Astrocyte (in vitro differentiated cells and primary cell): ENCODE data around the gene NKX1-1. TPM values are rescaled to one million over a fixed set of nuclear protein-coding genes. Genes with fewer than 3 reads are reported as not detected.
"Not testable (repeated sequence)": the region's sequence is repeated elsewhere in the genome, so short reads cannot be mapped to it uniquely, and the experiment has no call there.

Source experiments
- DNase-seq: peaks from one replicate; pipeline ENCODE4 v3.0.0-alpha.2; 2010; ENCODE audit warnings: low read depth
- FAIRE-seq: peaks from 2 replicates; lab custom pipeline; 2011; peaks lifted over from hg19 to GRCh38; lab: Jason Lieb, UNC
- H2AFZ ChIP-seq: 2 replicates; pipeline ENCODE4 v1.6.0; 2012; ENCODE audit warnings: low read depth, low read length, inconsistent platforms
- H3K27ac ChIP-seq: 2 replicates; pipeline ENCODE4 v1.5.1; 2011; ENCODE audit warnings: low read depth, low read length, inconsistent platforms
- H3K27me3 ChIP-seq: 2 replicates; pipeline ENCODE4 v1.6.0; 2011; ENCODE audit warnings: low read length, inconsistent platforms; ENCODE audit not compliant: insufficient read depth
- H3K36me3 ChIP-seq: 2 replicates; pipeline ENCODE4 v1.5.1; 2011; ENCODE audit warnings: low read length, inconsistent platforms; ENCODE audit not compliant: insufficient read depth
- H3K4me1 ChIP-seq: 2 replicates; pipeline ENCODE4 v1.5.1; 2011; ENCODE audit warnings: low read length, inconsistent platforms; ENCODE audit not compliant: insufficient read depth
- H3K4me2 ChIP-seq: 2 replicates; pipeline ENCODE4 v1.6.0; 2012; ENCODE audit warnings: low read length, inconsistent platforms
- H3K4me3 ChIP-seq: 2 replicates; pipeline ENCODE4 v1.5.1; 2011; ENCODE audit warnings: low read depth, mild to moderate bottlenecking, low read length, inconsistent platforms; ENCODE audit not compliant: insufficient read depth
- H3K79me2 ChIP-seq: 2 replicates; pipeline ENCODE4 v1.6.0; 2012; ENCODE audit warnings: mild to moderate bottlenecking, low read length, inconsistent platforms; ENCODE audit not compliant: insufficient read depth
- H3K9ac ChIP-seq: 2 replicates; pipeline ENCODE4 v1.6.0; 2012; ENCODE audit warnings: mild to moderate bottlenecking, low read length, inconsistent platforms
- H3K9me3 ChIP-seq: 2 replicates; pipeline ENCODE4 v1.5.1; 2012; ENCODE audit warnings: low read depth, mild to moderate bottlenecking, low read length, inconsistent platforms; ENCODE audit not compliant: insufficient read depth
- H4K20me1 ChIP-seq: 2 replicates; pipeline ENCODE4 v1.6.0; 2012; ENCODE audit warnings: low read length, inconsistent platforms; ENCODE audit not compliant: insufficient read depth
- H3K27ac Mint-ChIP-seq: one replicate; pipeline ENCODE4 v1.8.0; 2021; ENCODE audit warnings: mild to moderate bottlenecking, mixed read lengths; ENCODE audit not compliant: unreplicated experiment
- H3K27me3 Mint-ChIP-seq: one replicate; pipeline ENCODE4 v1.8.0; 2021; ENCODE audit warnings: low read depth, mixed read lengths; ENCODE audit not compliant: unreplicated experiment
- H3K36me3 Mint-ChIP-seq: one replicate; pipeline ENCODE4 v1.8.0; 2021; ENCODE audit warnings: low read depth, mixed read lengths; ENCODE audit not compliant: unreplicated experiment
- H3K4me1 Mint-ChIP-seq: one replicate; pipeline ENCODE4 v1.8.0; 2021; ENCODE audit warnings: low read depth, mixed read lengths; ENCODE audit not compliant: unreplicated experiment
- H3K4me3 Mint-ChIP-seq: one replicate; pipeline ENCODE4 v1.8.0; 2021; ENCODE audit warnings: mild to moderate bottlenecking, moderate library complexity, mixed read lengths; ENCODE audit not compliant: unreplicated experiment
- H3K9me3 Mint-ChIP-seq: one replicate; pipeline ENCODE4 v1.8.0; 2021; ENCODE audit warnings: mild to moderate bottlenecking, mixed read lengths; ENCODE audit not compliant: unreplicated experiment
- CTCF ChIP-seq: IDR thresholded peaks from 2 replicates; pipeline ENCODE4 v1.5.1; 2011; ENCODE audit warnings: low read depth, mild to moderate bottlenecking, inconsistent platforms, low read length, moderate library complexity; ENCODE audit not compliant: insufficient read depth
- EZH2 ChIP-seq: IDR thresholded peaks from 2 replicates; pipeline ENCODE4 v1.6.1; 2012; ENCODE audit warnings: mild to moderate bottlenecking, low read length, inconsistent platforms; ENCODE audit not compliant: insufficient read depth
- total RNA-seq: library from RNA; stranded (reverse); gene quantifications from 2 replicates; pipeline ENCODE4 v1.2.1, GENCODE V29; 2021

NKX1-1 gene
- total RNA-seq, 1 donor from 2014 or later, result not detected

DNA sequence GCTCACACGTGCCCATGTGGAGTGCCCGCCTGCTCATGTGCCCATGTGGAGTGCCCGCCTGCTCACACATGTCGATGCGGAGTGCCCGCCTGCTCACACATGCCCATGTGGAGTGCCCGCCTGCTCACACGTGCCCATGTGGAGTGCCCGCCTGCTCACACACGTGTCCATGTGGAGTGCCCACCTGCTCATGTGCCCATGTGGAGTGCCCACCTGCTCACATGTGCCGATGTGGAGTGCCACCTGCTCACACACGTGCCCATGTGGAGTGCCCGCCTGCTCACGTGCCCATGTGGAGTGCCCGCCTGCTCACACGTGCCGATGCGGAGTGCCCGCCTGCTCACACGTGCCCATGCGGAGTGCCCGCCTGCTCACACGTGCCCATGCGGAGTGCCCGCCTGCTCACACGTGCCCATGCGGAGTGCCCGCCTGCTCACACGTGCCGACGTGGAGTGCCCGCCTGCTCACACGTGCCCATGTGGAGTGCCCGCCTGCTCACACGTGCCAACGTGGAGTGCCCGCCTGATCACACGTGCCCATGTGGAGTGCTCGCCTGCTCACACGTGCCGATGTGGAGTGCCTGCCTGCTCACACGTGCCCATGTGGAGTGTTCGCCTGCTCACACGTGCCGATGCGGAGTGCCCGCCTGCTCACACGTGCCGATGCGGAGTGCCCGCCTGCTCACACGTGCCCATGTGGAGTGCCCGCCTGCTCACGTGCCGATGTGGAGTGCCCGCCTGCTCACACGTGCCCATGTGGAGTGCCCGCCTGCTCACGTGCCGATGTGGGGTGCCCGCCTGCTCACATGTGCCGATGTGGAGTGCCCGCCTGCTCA, 11.5 kb downstream of the NKX1-1 start:
- not testable (repeated sequence) for H2AFZ ChIP-seq, H3K27me3 Mint-ChIP-seq, H3K4me1 Mint-ChIP-seq, DNase-seq, H3K4me3 Mint-ChIP-seq, H3K36me3 Mint-ChIP-seq, H3K27me3 ChIP-seq, H3K36me3 ChIP-seq, H3K4me2 ChIP-seq, H3K9ac ChIP-seq, FAIRE-seq, H4K20me1 ChIP-seq, H3K4me1 ChIP-seq, H3K27ac ChIP-seq, H3K4me3 ChIP-seq, H3K79me2 ChIP-seq, H3K27ac Mint-ChIP-seq
- H3K9me3 ChIP-seq, result peaks cover 13% of the 10 kb centered on the region
- H3K9me3 Mint-ChIP-seq, result peaks cover 18% of the 10 kb centered on the region

GRCh38 chr4:1393866-1394265, 12.4 kb downstream of the NKX1-1 start:
- Mint-ChIP-seq H3K36me3 (peaks cover 10% of the 10 kb centered on the region), H3K9me3 (peaks cover 20% of the 10 kb centered on the region), H3K4me1 (no peaks in the 10 kb centered on the region), H3K27me3 (peaks cover 2% of the 10 kb centered on the region), H3K27ac (no peak overlapping the region), H3K4me3 (no peak overlapping the region)
- no peak overlapping the region for H3K4me3 ChIP-seq
- H3K4me1 ChIP-seq, result no peaks in the 10 kb centered on the region
- H3K79me2 ChIP-seq, result no peaks in the 10 kb centered on the region
- no peak overlapping the region for H3K9ac ChIP-seq
- H2AFZ ChIP-seq, result no peak overlapping the region
- H3K27ac ChIP-seq, result no peak overlapping the region
- no peak for DNase-seq
- no peaks in the 10 kb centered on the region for H3K27me3 ChIP-seq
- peaks cover 6% of the 10 kb centered on the region for H4K20me1 ChIP-seq
- no peak for FAIRE-seq
- H3K4me2 ChIP-seq, result no peak overlapping the region
- H3K9me3 ChIP-seq, result peaks cover 11% of the 10 kb centered on the region
- H3K36me3 ChIP-seq, result no peaks in the 10 kb centered on the region
- TF ChIP-seq CTCF (no peak), EZH2 (no peak)

DNA sequence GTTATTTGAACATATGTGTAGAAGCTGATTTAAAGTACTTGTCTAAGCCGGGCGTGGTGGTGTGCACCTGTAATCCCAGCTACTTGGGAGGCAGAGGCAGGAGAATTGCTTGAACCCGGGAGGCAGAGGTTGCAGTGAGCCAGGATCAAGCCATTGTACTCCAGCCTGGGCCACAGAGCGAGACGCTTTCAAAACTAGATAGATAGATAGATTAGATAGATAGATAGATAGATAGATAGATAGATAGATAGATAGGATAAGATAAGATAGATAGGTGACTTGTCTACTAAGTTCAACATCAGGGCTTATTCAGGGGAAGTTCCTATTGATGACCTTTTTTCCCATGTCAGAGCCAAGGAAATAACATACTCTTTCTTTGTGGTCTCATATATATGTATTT, 12.9 kb downstream of the NKX1-1 start:
- not testable (repeated sequence) for H3K4me2 ChIP-seq, H3K27ac ChIP-seq, H3K36me3 ChIP-seq, H3K9me3 ChIP-seq, H3K27me3 ChIP-seq, DNase-seq, FAIRE-seq, H3K27me3 Mint-ChIP-seq, H3K4me3 Mint-ChIP-seq, H3K4me3 ChIP-seq, H3K4me1 Mint-ChIP-seq, H3K79me2 ChIP-seq, H2AFZ ChIP-seq, H3K4me1 ChIP-seq, H3K27ac Mint-ChIP-seq, H3K9ac ChIP-seq, H4K20me1 ChIP-seq
- peaks cover 22% of the 10 kb centered on the region for H3K9me3 Mint-ChIP-seq
- peaks cover 16% of the 10 kb centered on the region for H3K36me3 Mint-ChIP-seq
